Stimulated activated CD8-positive, alpha-beta memory T cell treated with anti-CD3 and anti-CD28 coated beads, Interleukin-4, amount 100 ng/mL, for 48 hours (primary cell): ENCODE data around the gene H1-8.
"Not testable (repeated sequence)": the region's sequence is repeated elsewhere in the genome, so short reads cannot be mapped to it uniquely, and the experiment has no call there.

Experiments used
- DNase-seq: peaks from one replicate; pipeline ENCODE4 v3.0.0-alpha.2; 2020

H1-8 gene, protein sequence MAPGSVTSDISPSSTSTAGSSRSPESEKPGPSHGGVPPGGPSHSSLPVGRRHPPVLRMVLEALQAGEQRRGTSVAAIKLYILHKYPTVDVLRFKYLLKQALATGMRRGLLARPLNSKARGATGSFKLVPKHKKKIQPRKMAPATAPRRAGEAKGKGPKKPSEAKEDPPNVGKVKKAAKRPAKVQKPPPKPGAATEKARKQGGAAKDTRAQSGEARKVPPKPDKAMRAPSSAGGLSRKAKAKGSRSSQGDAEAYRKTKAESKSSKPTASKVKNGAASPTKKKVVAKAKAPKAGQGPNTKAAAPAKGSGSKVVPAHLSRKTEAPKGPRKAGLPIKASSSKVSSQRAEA

GRCh38 chr3:129543156-129543790 is at the start of gene H1-8:
H1-8 (plus strand) TSS chr3:129543175; CDS start chr3:129543219, 44 bp downstream.
- DNase-seq: no peak

DNA sequence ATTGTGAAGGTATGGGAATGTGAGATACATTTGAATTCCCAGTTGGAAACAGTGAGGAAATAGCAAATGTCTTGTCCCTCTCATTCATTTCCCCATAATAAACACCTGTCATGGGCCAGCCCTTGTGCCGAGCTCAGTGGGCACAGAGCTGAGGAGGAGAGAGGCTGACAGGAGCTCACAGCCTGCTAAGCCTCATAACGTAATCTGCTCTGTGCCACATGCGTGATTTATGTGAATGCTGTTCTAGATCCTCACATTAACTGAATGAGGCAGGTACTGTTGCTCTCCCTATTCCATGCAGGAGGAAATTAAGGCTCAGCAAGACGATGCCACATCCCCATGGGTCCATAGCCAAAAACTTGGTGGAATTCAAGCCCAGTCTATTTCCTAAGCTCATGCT is 49.8 kb upstream of the H1-8 start:
- no peak for DNase-seq

DNA sequence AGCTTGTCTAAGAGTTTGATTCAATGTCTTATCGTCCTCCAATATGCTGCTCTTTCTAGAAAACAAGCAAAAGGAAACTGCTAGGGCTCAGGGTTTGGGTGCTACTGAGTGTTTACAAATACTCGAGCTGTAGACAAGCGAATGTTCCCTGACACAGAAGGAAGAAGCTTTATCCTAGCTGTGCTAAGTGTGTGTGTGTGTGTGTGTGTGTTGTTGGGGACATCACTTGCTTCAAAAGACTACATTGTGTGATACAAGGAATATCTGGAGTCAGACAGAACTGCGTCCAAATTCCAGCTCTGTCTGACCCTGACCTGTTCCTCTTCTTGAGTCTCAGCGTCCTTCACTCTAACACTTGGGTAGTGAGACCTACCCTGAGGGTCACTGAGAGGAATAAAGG is 48.5 kb upstream of the H1-8 start:
- not testable (repeated sequence) for DNase-seq

DNA sequence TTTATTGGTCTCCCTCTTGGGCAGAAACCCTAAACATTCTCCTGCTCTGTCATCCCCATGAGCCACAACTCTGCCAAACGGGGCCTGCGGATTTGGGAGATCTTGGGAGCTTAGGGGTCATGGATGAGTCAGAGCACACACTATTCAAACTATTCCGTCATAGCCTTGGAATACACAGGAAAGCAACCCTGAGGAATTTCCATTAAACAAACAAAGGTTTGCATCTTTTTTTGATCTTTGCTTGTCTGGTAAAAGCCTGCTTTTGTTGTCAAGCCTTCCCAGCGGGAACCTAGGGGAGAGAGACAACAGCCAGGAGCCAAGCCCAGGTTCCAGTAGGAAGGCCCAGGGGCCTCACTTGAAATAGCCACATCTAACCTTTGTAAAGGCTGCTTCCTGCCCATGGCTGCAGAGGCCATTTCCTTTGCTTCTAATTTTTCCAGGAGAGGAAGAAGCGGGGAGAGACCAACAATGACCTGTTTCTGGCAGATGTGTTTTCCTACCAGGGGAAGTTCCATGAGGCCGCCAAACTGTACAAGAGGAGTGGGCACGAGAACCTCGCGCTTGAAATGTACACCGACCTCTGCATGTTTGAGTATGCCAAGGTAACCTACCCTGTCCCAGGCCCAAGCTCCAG is 47.9 kb upstream of the H1-8 start:
- DNase-seq: not testable (repeated sequence)

DNA sequence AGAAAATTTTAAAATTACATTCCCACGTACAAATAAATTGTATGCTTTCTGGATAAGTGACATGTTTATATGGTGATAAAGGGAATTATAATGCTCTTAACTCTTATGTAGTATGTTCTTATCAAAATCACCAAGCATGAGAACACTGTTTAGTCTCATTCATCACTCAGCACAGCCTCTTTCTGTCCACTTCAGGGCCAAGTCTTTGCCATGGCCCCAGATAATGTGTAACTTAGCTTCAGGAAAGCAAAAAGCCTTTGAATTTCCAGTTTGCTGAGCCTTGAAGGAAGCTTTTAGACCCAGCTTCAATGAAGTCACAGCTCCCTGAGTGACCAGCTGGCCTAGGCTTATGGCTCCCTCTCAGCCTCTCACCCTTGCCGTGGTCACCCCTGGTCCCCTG is 45.1 kb upstream of the H1-8 start:
- DNase-seq: not testable (repeated sequence)

- not testable (repeated sequence) for DNase-seq
These were observed 44.1 kb upstream of the H1-8 start for GRCh38 chr3:129498603-129499488.

DNA sequence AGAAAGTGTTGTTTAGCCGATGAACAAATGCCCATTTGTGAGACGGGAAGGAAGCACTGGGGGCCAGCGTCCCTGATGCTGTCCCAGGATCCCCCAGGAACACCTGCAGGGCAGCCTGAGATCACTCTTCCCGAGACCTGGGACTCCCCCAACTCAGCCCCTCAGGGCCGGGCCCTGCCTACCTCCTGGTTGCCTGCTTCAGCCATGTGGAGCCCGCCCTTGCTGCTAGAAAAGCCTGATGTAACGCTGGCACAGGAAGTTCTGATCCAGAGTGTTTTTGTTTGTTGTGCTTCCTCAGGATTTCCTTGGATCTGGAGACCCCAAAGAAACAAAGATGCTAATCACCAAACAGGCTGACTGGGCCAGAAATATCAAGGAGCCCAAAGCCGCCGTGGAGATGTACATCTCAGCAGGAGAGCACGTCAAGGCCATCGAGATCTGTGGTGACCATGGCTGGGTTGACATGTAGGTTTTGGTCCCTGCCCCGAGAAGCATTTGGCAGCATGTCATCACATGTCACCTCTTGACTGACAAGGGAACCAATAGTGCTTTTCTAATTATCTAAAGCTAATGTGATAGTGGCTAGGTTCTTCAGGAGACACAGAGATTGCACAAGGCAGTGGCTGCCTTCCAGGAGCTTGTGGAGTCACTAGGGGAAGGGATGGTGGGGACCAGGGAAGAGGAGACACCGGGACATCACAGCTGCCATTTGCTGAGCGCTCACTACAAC is 43.2 kb upstream of the H1-8 start:
- DNase-seq: not testable (repeated sequence)

DNA sequence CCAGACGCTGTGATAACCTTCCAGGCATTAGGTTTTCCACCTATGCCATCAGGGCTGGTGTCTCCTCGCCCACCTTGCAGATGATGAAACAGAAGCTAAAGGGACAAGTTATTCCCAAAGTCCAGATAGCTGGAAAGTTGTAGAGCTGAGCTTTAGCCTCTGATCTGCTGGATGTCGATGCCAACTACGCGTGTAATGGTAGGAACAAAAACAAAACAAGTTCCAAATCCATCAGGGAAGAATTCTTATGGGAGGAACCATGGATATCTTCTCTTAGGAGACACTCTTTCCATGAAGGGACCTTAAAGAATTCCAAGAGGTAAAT is 42.7 kb upstream of the H1-8 start:
- DNase-seq: no peak

GRCh38 chr3:129501630-129502029 is 41.3 kb upstream of the H1-8 start:
- no peak for DNase-seq

GRCh38 chr3:129502641-129503408 is 40.1 kb upstream of the H1-8 start:
- DNase-seq: no peak

DNA sequence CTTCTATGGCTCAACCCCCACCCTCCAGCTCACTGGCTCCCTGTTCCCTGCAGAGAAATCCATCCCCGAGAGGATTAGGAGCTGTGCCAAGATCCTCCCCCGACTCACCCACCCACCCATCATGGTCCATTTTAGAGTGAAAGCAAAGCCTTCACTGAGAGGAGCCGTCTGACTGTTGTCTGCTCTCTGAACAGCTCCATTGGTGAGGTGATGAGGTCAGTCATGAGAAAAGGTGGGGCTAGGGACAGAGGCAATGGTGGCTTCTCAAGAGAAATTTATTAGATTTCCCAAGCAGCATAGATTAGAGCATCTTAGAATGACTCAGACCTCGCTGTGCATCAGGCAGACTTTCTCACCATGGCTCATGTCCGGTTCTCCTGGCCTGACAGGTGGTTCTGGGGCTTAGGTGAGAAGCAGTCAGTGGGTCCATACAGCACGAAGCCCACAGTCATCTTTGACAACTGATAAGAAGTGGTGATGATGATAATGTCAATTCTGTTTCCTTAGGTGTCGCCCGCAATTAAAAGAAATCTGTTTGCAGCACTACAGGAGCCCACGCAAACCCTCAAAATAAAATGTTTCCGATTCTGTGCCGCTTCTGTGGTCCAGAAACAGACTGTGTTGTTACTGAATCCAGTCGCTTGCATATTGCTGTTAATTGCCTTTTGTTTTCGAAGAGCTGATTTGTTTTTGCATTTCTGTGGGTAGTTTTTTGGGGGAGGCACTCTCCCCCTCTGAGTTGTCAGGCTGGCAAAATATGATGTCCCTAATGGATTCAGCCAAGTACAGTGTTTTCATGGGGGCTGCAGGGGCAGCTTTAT is 39.3 kb upstream of the H1-8 start:
- DNase-seq: no peak

GRCh38 chr3:129504471-129505100 is 38.4 kb upstream of the H1-8 start:
- no peak for DNase-seq

DNA sequence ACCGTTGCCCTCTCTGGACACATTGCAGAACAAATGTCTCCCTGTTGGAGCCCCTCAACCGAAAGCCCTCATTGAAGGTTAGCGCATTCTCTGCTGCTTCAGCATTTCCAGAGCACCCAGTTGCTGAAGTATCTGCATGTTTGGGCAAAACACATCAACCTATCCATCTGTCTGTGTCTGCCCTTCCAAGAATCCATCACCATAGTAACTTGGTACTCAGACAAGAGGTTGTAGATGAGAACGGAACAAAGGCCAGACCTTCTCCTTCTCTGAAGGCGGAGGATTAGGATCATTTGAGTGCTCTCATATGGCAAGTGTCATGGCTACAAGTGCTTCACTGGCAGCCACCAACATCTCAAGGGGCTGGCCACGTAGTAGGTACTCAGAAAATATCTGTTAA is 37.6 kb upstream of the H1-8 start:
- DNase-seq: no peak

DNA sequence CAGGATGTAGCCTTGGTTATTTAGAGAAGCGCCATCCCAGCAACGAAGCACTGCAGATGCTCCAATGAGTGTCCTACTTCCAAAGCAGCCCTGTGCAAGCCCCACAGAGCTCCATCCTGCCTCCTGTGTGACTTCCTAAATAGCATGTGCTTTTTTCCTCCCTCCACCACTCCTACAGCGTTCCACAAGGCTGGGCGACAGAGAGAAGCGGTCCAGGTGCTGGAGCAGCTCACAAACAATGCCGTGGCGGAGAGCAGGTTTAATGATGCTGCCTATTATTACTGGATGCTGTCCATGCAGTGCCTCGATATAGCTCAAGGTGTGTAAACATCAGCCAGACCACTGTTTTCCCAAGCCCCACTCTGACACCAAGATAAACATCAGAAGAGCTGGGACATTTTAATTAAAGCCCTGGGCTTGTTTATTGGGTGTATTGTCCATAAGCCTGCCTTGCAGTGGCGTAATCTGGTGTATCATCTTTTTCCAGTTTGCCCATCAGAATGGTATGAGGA is 36.7 kb upstream of the H1-8 start:
- no peak for DNase-seq

- DNase-seq: no peak
These were observed 35.7 kb upstream of the H1-8 start for GRCh38 chr3:129507181-129507831.

GRCh38 chr3:129512595-129512994 is 30.4 kb upstream of the H1-8 start:
- no peak for DNase-seq

DNA sequence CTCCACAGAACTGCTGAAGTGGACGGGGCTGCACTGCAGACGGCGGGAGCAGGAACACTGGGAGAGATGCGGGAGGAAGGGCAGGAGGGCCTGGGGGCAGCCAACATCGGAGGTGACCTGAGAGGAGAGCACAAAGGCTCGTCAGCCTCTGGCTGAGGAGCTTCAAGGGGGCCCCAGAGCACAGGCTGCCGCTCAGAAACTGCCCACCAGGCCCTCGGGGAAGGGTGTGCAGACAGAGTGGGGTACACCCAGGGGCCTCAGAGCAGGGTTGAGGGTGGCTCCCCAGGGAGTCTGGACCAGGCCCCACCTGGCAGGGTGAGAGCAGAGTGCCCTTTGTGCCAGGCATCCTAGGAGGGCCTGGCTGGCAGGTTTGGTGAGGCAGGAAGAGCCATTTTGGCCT is 29.3 kb upstream of the H1-8 start:
- no peak for DNase-seq

GRCh38 chr3:129514110-129514509 is 28.9 kb upstream of the H1-8 start:
- no peak for DNase-seq

- no peak for DNase-seq
These were observed 28.4 kb upstream of the H1-8 start for GRCh38 chr3:129514563-129514962.
